ENCODE measurements around the gene NOL4L.

Gene NOL4L

DNA sequence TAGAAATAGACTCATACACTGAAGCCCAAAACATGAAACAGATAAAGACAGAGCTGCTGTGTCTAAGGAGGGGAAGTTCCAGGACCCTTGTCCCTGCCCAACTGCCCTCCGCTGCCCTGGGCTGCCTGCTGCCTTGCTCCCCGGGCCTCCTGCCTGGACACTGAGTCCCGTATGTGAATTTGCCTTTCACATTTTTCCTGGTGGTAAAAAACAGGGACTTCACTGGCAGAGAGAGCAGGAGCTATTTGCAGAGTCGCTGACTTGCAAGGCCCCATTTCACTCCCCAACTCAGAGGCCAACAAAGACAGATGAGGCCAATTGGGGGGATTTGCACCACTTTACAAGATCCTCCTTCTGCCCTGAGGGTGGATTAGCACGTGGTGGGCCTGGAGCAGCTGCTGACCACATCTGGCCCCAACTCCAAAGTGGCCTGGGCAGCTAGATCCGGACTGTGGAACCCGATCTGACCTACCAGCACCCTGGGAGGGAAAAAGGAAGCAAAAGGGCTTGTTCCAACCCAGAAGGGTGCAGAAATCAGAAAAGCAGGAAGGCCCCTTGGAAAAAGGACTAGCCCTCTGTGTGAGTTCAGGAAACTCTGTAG is 61.4 kb downstream of the NOL4L start:
- DNase-seq (ENCODE audit: low read depth) = no peak

DNA sequence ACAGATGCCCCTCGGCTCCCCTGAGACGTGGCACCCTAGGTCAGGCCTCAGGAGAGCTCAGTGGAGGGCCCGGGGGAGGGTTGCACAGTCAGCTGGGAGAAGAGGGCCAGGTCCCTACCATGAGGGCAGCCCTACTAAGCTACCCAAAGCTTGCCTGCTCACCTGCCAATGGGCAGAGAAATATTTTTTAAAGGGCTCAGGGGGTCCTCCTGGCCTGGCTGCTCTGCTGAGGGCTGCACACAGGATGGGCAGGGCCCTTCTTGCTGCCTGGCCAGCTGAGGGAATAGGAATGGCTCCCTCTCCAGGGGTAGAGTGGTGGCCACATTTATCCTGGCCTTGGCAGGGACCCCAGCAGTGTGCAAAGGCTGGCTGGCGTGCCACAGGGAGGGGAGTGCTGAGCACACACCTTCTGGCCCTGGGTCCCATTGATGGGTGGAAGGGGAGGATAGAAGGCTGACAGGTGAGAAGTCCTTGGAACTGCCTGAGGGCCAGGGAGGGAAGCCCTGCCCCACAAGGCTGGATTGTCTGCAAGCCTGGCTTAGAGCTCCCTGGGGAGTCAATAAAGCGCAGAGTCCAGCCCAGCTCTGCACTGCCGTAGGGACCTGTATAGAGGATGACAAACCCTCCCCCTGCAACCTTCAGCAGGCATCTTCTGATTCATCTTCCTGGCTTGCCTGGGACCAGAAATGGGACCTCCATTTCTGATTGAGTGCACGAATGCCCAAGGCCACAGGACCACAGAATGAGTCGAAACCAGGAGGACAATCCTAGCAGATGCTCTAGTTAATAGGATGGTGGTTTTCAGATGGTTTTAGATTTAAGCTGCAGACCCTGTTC is 62.1 kb downstream of the NOL4L start:
- no peak for DNase-seq (ENCODE audit: low read depth)

DNA sequence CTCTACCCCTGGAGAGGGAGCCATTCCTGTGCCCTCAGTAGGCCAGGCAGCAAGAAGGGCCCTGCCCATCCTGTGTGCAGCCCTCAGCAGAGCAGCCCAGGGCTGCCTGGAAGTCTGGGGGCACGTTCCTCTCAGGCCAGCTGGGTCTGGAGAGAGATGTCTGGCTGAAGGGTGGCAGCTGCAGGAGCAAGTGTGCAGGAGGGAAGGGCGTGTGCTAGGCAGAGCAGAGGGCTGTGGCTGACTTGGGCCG is 62.7 kb downstream of the NOL4L start:
- no peak for DNase-seq (ENCODE audit: low read depth)

DNA sequence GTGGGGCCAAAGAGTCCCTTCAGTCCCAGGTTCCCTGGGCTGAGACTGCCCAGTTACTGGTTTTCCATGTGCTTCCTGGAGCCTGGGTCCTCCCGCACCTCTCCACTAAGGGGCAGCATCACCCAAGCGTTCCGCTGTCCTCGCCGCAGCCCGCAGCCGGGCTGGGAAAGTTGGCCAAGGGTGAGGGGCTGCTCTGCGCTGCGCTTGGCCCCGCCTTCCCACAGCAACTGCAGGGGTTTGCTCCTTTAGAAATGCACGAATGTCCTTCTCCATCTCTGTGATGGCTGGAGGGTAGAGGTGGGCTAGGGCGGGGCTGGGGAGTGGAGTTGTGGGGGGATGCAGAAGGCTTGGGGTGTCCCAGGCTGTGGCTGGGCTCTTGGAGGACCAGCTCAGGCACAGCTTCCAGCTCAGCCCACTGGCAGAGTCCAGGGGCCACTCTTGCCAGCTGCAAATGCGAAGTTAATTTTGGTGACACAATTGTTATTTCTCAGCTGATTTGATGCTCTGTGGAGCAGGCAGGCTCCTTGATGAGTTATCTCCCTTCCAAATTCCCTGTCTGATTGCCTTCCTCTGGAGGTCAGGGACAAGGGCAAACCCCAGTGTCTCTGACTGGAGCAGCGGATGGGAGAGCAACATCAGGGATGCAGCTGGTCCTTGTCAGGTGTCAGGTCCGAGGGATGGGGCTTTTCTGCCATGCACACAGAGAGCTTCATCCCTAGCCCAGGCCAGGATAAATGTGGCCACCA is 63.2 kb downstream of the NOL4L start:
- DNase-seq (ENCODE audit: low read depth) = no peak

DNA sequence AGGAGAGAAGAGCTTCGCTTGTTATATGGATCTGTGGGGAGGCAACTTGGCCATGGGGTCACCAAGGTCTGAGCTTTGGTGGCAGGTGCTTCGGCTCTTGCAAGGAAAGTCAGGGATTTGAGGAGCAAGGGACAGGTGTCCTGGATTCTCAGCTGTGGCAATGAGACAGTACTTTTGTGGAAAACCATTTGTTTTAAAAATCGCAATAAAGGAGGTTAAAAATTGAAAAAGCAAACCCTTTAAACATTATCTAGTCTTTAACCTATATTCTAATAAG is 64.3 kb downstream of the NOL4L start:
- DNase-seq (ENCODE audit: low read depth) = no peak

DNA sequence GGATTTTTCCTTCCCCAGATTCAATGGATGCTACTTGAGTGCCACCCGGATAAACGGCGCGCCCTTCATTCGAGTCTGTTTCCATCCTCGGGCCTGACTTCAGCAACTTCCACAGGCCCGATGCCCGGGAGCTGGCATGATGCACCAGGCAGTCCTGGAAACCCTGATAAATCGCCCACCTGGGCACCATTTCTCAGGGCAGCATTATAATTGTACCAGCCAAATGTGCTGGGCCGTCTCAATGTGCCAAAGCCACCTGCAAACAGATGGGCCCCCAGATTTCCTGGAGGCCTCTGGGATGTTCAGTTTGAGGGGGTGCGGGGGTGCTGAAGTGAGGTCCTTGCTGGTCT is 65.8 kb downstream of the NOL4L start:
- DNase-seq (ENCODE audit: low read depth) = no peak

DNA sequence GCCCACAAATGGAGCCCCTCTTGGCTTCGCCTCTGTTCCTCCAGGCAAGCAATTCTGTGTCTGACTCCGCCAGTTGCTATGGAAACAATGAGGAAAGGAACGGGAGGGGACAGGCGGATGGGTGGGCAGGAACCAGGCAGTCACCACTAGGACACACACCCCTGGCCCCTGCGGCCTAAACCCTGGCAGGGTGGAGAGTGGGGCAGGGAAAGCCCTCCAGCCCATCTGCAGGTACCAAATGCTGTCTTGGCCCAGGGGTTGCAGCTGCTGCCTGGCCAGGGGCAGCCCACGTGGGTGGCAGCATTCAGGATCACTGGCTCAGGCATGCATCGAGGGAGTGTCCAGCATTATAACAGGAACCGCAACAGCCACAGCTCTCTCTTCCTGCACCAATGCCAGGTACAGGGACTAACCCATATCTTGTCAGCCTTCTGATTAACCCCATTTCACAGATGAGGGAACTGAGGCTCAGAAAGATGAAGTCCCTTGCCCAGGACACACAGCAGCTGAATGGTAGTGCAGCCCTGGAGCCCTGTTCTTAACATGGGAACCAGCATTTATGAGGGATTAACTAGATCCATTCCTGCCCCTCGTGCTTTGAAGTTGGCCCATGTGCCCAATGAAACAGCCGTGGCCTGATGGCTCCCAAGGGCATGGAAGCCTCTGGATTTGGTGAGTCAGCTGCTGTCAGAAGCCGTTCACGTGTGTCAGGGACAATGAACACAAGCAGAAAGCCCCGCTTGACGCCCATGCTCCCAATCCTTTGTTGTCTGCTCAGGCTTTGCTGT is 66.3 kb downstream of the NOL4L start:
- DNase-seq (ENCODE audit: low read depth) = no peak

DNA sequence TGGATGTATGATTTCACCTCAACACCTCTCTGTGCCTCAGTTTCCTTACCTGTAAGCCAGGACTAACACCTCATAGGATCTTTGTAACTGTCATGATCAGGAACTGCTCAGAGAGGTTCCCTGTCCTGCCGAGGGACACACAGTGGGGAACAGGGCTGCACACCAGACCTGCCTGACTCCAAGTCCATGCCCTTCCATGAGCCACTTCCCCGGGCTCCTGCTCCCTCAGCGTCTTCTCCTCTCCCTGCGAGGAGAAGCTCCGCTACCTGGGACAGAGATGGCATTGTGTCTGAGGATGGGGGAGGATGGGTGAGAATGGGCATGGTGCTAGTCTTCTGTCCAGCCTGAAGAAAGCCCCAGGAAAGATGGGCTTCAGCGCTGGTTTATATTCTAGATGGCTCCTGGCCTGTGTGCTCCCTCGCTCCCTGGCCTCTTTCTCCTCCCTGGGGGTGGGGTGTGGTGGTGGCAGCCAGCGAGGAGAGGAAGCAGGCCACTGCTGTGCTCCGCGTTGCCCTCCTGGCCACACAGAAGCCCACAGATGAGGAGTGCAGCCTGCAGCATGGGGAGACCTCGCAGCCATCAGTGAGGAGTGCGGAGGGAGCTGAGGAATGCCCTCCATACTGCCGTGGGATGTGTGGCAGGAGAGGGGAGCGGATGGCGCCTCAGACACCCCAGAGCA is 67.1 kb downstream of the NOL4L start:
- no peak for DNase-seq (ENCODE audit: low read depth)

DNA sequence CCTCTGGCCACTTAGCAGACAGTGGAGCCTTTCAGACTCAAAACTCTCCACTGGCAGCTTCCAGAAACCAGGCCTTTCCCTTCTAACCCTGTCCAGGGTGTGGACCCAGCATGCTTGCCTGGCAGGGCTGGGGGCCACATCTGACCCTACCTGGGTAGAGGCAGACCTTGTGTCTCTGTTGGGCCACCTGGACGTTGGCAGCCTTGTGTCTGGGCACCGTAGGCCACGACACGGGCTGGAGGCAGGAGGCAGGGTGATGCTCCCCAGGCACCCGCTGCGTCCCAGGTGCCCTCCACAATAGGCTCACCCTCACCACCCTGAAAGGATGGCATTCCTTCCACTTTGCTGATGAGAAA is 67.6 kb downstream of the NOL4L start:
- DNase-seq (ENCODE audit: low read depth) = no peak

DNA sequence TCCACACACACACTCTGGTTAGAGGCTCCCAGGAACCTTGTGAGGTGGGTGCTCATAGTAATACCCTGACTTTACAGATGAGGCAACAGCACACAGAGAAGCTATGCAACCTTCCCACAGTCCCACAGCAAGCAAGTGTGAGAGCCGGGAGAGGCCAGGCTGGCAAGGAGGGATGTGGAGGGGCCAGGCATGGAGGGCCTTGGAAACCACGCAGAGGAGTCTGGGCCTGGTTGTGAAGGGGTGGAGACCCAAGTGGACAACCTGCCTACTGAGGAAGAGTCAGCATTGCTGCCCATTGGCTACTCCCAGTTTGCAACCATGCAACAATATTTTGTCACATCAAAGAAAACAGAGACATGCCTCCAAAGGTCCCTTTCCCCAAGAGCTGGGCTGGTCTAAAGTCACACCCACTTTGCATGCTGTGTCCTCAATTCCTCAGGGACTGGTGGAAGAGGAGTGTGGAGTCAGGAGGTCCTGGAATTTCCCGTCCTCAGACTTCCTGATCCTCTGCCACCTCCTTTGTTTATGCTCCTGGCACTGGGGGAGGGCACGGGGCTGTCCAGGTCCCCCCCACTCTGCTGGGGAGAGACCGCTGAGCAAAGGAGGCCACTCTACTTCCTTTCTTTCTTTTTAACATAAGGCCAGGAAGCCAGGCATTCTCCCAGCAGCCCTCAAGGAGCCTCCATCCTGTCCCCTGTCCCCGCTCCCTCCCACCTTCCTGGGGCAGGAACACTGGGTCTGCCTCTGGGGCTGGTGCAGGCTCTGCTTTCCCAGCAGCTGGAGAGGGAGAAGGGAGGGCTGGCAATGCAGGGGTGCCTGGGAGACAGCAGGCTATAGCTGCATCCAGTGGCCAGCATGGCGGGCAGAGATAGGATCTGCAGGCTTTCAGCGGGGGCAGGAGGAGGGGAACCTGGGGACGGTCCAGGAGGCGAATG is 68.3 kb downstream of the NOL4L start:
- DNase-seq (ENCODE audit: low read depth) = no peak

DNA sequence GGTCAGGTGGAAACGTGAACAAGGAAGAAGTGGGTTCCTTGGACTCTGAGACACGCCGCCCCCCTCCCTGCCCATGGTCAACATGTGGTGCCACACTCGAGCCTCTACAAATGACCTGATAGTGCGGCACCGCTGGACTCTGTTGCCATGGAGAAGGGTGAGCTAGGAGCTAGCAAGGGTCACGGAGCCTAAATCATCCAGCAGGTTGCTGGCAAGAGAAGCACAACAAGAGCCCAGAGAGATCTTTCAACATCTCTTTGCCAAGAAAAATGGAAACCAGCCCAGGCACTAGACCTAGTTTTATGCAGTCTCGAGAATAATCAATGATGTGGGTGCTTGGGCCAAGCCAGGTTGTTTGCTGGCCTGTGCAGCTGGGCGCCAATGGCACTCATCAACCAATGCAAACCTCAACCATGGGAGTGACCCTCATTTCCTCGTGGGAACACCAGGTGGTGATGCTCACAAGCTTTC is 69.5 kb downstream of the NOL4L start:
- DNase-seq (ENCODE audit: low read depth) = no peak

DNA sequence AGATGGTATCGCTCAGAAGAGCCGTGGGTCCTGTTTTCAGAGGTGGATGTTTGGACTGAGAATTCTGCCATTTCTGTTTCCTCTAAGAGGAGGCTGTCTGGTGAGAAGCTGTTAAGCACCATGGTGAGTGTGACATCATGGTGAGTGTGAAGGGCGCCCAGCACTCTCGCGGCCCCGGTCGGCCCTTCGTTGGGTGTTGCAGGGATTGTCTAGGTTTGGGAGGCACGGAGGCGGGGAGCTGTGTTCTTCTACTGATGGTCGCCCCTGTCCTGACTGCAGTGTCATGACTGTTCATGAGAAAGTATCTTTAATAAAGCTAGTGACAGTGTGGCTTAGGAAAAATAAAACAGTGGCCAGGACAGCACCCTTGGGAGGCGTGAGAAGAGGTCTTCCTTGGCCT is 70.4 kb downstream of the NOL4L start:
- DNase-seq (ENCODE audit: low read depth) = no peak

DNA sequence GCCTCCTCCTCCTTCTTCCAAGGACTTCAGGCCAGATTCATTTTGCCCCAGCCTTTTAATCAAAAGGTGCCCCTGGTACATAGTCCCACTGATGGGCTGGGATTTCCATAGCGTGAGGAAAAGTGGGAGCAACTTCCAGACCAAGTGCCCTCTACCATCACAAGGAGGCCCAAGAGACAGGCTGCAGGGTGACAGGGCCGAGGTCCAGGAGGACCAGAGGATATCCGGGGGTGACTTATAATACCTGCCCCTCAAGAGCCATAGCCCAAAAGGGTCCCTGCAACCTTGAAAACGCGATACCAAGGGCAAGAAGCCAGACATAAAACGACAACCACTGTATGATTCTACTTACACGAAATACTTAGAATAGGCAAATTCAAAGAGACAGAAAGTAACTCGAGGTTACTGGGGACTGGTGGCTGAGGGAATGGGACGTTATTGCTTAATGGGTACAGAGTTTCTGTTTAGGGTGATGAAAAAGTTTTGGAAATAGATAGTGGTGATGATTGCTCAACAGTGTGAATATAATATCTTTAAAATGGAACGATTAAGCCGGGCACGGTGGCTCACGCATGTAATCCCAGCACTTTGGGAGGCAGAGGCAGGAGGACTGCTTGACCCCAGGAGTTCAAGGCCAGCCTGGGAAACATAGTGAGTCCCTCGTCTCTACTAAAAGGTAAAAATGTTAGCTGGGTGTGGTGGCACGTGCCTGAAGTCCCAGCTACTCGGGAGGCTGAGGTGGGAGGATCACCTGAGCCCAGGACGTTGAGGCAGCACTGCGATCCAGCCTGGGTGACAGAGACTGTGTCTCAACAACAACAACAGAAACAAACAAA is 71.9 kb downstream of the NOL4L start:
- DNase-seq (ENCODE audit: low read depth) = no peak

DNA sequence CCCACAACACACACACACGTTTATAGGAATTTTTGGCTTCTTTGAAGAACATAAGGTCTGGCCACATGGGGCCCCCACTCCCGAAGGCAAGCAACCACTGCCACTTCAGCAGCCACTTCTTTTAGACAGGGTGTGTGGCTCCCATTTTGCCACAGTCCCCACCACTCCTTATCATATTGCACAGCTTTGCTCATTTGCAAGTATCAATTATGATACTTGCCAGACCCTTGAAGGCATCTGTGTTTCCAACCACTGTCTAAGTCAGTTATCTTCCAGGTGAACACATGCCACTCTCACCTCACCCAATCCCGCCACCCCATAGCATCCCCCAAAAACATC is 73.1 kb downstream of the NOL4L start:
- DNase-seq (ENCODE audit: low read depth) = no peak

DNA sequence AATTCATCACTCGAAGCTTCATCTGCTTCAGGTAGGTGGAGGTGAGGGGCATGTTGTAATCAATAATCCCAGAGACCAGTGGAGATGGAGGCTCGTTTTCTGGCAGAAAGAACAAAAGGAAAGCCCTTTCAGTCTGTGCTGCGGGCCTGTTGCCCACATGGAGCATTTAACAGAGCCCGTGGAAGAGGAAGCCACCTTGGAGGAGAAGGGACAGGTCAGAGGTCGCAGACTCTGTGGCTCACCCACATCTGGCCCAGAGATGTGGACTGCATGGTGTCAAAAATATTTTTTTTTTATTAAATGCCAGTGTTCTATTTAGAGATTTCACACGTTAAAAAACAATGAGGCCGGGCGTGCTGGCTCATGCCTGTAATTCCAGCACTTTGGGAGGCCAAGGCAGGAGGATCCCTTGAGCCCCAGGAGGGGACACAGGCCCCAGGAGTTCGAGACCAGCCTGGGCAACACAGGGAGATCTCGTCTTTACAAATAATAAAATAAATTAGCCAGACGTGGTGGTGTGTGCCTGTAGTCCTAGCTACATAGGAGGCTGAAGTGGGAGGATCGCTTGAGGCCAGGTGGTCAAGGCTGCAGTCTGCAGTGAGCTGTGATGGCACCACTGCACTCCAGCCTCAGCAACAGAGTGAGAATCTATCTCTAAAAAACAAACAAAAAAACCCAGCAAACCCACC is 73.6 kb downstream of the NOL4L start:
- DNase-seq (ENCODE audit: low read depth) = no peak

DNA sequence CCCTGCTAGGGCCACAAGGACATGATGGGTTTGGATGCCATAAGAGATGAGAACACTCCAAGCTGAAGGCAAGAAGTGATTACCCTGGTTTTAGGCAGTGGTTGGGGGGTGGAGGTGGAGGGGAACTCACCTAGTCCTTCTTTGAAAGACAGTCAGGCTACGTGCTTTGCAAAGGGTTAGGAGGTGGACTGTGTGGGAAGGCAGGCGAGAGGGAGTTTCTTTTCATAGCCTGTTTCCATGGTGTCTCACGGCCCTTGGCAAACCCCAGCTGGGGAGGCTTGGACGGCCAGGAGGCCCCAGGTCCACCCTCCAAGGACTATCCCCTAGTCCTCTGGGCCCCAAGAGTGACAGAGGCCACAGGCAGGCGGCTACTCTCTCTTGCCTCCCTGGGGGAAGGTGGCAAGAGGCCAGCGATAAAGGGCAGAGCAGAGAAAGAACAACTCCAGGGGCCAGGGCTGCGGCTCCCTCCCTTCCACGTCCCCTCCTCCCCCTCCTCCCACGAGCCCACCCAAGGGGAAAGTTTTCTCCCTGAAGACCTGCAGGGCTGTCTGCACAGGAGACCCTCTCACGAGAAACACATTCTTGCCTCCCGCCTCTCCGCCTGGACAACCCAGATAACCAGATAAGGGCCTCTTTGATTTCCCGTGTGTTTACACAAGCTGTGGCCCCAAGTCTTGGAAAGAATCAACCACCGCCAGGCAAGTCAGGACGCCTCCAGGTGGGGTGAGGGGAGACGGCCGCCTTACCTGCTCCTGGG is 74.4 kb downstream of the NOL4L start:
- no peak for DNase-seq (ENCODE audit: low read depth)

DNA sequence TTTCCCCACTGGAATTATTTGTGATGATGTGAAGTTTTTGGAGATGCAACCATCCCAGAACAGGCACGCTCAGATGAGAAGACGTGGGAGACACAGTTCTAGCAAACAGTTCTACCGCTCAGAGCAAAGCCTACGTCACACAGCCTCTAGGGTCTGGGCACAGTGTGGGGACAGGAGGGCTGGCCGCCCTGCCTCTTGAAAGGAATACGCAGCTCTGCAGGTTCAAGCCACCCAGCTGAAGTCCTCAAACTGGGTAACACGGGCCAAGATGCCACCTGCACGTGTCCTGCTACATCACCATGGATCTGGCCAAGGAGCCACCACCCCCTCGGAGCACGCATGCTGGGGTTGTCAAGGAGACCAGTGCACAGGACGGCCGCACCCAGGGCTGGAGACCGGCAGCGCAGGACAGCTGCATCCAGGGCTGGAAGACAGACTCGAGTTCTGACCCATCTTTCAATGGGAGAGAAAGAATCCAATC is 75.0 kb downstream of the NOL4L start:
- DNase-seq (ENCODE audit: low read depth) = no peak

DNA sequence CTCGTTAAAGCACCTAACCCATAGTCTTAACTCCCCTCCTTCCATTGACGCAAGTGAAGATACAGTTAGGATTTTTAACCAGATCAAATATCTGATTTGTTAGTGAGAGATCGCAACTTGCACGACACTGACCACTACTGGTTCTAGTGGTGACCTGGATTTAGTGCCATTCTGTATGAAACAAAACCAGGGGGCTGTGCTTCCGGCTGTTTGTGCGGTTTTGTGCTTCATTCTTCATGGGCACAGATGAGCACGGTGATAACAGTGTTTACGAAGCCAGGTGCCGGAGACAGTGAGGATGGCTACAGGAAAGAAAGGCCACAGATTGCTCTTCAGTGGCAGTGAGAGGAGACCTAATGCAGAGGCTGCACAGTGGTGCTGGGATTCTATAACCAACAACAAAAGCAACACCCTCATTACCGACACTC is 75.5 kb downstream of the NOL4L start:
- DNase-seq (ENCODE audit: low read depth) = no peak

DNA sequence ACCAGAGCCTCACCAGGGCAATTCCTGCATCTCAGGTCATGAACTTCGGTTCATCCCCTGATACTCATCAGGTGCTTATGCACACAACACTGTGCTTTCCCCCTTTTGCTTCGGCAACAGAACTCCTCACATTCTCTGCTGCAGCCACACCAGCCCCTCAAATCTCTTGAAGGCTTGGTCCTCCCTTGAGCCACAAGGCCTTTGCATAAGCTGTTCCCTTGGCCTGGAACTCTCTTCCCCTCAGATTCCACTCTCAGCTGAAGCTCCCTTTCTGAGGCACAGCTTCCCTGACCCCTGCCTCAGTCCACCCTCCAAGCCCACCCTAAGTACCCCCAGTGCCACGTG is 76.4 kb downstream of the NOL4L start:
- no peak for DNase-seq (ENCODE audit: low read depth)
